ENCODE measurements around the gene QRFP.

DNA sequence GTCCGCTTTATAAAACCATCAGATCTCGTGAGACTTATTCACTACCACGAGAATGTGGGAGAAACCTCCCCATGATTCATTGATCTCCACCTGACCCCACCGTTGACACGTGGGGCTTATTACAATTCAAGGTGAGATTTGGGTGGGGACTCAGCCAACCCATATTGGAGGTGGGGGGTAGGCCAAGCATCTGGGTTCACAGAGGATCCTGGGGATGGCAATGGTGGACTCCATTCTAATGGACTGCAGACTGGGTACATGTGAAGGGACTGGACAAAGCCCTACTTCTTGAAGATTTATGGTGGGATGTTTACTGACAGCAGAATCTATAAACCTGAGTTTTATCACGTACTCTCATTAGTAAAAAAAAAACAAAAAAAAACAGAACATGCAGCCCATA, 15.1 kb downstream of the QRFP start:
- TF ChIP-seq EZH2 (IDR thresholded peaks at IDR 0.05; ENCODE audit: low read length, unreplicated experiment) (no peak), EZH2phosphoT487 (IDR thresholded peaks at IDR 0.05; ENCODE audit: borderline replicate concordance, low read length) (no peak)
- TF ChIP-seq, protein P1, sequence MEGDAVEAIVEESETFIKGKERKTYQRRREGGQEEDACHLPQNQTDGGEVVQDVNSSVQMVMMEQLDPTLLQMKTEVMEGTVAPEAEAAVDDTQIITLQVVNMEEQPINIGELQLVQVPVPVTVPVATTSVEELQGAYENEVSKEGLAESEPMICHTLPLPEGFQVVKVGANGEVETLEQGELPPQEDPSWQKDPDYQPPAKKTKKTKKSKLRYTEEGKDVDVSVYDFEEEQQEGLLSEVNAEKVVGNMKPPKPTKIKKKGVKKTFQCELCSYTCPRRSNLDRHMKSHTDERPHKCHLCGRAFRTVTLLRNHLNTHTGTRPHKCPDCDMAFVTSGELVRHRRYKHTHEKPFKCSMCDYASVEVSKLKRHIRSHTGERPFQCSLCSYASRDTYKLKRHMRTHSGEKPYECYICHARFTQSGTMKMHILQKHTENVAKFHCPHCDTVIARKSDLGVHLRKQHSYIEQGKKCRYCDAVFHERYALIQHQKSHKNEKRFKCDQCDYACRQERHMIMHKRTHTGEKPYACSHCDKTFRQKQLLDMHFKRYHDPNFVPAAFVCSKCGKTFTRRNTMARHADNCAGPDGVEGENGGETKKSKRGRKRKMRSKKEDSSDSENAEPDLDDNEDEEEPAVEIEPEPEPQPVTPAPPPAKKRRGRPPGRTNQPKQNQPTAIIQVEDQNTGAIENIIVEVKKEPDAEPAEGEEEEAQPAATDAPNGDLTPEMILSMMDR (conservative IDR thresholded peaks at IDR 0.05; ENCODE audit: low read depth, low read length), result no peak
